COLO668 (cell line): ENCODE measurements around the gene TM9SF4.
A peak's percentile ranks its signal among the peaks of the same experiment; 100 is the strongest.
"Not testable (repeated sequence)": the region's sequence is repeated elsewhere in the genome, so short reads cannot be mapped to it uniquely, and the experiment has no call there.

Experiments
- DNase-seq: peaks from one replicate; lab custom pipeline; 2025; ENCODE audit not compliant: unreplicated experiment; lab: John Stamatoyannopoulos, UW

The TM9SF4 gene

DNA sequence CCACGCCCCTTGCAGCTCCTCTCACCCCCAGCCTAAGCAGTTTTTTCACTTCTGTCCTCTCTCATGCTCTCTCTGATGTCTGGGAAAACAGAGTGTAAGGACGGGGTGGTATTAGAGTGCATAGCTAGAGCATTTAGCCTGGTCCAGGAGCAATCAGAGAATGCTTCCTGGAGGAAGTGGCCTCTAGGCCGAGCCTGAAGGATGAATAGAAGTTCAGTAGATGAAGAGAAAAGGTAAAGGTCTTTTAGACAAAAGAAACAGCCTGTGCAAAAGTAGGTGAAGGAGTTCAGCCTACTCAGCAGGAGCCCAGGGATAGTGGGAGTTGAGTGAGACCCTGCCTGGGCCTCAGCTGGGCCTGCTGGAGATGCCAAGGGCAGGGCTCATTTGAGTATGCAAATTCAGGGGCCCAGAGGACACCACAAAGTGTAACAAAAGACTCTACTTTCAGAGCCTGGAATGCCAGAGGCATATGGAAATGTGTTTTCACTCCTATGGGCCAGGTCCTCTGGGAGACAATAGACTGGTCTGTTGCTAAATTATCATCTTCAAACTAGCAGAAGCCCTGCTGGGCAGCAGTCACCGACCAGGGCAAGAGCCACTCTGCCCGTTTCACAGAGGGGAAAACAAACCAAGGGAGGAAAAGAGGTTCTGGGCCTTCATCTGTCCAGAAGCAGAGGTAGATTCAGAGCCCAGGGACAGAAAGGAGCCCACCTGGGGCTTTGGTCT, 19.7 kb upstream of the TM9SF4 start:
- no peak for DNase-seq

DNA sequence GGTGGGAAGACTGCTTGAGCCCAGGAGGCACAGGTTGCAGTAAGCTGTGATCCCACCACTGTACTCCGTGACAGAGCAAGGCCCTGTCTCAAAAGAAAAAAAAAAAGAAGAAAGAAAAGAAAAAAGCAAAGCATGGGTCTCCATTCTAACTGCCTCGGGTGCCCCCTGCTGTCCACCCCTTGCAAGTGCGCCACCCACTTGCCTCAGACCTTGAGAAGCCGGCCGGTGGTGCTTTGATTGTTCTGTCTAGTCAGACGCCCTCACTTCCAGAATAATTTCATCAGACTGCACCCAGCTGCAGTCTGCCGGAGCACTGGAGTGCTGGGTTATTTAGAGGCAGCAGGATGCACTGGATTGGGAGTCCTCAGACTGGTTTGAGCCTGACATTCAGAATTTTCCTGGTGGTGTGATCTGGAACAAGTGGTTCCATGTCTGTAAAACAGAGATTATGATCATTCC, 17.6 kb upstream of the TM9SF4 start:
- peak; percentile 68 for DNase-seq

DNA sequence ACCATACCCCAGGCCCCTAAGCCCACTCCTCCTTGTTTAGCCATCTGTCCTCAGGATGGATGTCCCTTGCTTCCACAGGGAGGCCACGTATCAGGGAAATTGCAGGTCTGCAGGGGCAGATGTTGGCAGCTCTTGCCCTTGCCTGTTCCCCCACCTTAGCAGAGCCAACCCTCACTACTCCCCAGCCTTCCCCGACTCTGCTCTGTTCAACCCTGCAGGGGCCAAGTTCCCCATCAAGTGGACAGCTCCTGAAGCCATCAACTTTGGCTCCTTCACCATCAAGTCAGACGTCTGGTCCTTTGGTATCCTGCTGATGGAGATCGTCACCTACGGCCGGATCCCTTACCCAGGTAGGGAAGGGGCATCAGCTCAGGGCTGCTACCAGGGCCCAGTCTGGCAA, 10.7 kb upstream of the TM9SF4 start:
- DNase-seq: no peak

DNA sequence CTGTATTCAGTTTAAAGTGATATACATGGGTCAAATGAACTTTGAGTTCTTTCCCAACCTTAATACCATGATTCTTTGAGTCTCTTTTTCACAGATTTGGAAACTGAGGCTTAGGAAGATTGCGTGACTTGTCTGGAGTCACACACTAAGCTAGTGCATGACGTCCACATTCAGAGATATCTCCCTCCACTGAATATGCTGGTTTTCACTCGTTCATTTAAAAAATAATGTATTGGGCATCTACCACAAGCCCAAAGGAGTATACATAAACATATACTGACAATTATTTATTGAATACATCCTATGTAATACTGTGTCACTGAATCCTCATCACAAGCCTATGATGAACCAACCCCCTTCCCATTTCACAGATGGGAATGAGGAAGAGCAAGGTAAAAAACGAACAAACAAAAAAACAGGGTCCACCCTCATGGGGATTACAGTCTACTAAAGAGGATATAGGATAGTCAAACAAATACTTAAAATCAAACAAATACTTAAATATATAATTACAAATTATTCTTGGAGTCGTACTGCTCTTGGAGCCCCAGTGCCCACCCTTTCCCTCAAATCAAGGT, 611 bp upstream of the TM9SF4 start:
- no peak for DNase-seq

DNA sequence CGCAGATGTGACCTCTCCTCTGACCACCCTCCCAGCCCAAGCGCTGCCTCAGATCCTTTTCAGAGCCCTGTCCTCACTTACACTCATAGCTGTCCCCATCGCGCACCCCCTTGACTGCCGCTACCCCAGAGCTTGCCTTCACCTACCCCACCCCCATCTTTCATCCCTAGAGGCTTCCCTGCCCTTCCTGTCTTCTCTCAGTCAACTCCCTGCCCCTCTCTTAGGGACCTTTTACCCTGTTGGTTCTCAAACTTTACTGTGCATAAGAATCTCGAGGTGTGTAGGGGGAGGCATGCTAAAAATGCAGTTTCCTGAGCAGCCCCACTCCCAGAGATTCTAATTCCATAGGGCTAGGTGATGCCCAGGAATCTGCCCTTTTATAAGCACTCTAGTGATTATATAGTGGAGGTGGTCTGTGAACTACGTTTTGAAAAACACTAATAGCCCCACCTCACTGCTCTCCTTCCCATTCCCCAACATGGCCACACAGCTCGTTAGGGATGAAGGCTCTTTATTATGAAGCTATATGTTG, 725 bp downstream of the TM9SF4 start:
- DNase-seq: no peak

DNA sequence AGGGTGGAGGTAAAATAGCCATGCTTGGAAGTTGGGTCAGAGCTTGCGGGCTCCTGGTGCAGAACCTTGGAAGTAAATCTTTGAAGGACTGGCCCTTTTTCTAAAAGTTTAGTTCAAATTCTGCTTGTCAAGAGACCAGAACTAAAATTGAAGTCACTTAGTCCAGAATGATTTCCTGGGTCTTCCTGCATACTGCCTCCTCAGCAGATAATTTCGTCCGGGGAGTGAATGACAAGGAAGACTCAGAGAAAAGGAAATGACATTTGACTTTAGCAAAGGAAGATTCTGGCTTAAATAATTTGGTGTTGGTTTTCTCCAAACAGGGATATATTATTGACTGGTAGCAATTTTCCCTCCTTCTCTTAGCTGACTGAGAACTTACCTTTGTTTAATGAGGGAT, 1.2 kb downstream of the TM9SF4 start:
- no peak for DNase-seq

DNA sequence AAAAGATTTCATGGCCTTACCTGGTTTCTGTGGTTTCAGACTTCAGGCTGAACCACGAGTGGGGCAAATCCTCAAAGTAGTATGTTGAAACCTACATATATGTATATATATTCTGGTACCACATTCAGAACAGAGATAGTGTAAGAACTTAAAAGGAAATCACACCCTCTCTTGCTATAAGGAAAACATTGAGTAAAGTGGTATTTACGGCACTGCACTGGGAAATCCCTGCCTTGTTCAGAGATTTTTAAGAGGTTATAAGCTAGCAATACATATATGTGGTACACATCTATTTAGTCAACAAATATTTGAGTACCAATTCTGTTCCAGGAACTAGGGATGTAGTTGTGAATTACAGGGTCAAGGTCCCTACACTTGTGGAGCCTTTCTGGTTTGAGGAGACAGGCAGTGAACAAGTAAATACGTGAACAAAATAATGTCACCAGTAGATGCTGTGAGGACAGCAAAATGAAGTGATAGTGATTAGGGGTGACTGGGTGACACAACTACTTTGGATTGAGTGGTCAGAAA, 1.7 kb downstream of the TM9SF4 start:
- DNase-seq: no peak

DNA sequence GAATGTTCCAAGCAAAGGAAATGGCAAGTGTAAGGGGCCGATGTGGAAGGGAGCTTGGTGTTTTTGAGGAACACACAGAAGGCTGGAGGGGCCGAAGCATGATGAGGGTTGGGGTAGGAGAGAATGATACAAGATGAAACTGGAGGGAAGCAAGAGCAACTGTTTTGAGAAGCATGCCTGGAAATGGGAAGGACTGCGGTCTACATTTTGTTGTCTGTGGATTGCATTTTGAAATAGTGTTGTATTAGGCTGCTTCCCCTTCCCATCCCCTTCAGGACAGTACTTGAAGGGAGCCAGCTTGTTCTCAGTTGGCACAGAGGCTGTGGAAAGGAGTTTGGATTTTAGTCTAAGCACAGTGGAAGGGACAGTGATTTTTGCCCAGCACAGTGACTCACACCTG, 2.2 kb downstream of the TM9SF4 start:
- no peak for DNase-seq

DNA sequence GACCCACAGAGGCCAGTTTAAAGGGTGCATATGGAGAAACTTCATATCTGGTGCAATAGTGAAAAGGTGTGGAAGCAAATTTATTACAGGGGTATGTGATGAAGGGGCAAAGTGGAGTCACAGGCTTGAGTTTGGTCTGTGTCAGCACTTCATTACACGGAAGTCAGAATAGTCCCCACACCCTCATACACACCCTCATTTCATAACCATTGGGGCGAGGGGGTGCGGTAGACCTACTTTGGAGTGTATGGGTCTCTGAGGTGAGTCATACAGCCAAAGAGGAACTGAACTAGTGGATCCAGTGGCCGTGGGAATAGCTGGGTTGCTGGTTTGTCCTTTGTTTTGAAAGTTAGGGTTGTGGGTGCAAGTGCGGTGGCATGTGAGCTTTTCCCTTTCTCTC, 3.3 kb downstream of the TM9SF4 start:
- no peak for DNase-seq

DNA sequence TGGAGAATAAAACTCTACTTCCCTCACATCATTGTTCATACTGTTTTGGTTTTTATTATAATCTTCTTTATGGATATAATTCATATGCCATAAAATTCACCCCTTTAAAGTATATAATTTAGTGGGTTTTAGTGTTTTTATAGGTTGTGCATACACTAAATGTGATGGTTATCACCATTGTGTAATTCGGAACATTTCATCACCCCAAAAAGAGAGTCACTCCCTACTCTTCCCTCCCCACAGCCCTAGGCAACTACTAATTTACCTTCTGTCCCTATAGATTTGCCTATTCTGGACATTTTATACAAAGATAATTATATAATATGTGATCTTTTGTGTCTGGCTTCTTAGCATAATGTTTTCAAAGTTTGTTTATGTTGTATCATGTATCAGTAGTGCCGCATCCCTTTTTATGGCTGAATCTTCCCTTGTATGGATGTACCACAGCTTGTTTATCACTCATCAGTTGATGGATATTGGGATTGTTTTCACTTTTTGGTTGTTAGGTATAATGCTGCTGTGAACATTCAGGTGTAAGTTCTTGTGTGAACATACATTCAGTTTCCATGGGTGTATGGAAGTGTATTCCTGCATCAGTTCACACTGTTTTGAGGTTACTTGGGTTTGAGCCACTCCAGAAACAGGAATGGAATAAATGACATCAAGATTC, 4.2 kb downstream of the TM9SF4 start:
- no peak for DNase-seq

DNA sequence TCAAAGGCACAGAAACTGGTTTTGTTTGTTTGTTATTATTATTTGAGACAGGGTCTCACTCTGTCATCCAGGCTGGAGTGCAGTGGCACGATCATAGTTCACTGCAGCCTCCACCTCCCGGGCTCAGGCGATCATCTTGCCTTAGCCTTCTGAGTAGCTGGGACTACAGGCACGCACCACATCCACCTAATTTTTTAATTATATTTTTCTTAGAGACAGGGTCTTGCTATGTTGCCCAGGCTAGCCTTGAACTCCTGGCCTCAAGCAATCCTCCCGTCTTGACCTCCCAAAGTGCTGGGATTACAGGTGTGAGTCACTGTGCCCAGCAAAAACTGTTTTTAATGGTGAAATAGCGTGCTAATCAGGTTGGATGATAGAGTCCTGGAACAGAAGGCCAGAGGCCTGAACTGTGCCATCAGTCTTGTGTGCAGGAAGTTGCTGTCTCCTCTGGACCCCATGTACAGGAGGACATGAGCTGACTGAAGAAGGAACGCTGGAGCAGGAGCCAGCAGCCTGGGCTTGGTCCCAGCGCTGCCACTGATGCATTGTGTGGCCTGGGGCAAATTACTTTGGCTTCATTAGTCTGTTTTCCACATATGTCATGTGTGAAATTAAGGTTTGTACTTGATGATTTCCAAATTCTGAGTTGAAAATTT, 4.9 kb downstream of the TM9SF4 start:
- DNase-seq: no peak

DNA sequence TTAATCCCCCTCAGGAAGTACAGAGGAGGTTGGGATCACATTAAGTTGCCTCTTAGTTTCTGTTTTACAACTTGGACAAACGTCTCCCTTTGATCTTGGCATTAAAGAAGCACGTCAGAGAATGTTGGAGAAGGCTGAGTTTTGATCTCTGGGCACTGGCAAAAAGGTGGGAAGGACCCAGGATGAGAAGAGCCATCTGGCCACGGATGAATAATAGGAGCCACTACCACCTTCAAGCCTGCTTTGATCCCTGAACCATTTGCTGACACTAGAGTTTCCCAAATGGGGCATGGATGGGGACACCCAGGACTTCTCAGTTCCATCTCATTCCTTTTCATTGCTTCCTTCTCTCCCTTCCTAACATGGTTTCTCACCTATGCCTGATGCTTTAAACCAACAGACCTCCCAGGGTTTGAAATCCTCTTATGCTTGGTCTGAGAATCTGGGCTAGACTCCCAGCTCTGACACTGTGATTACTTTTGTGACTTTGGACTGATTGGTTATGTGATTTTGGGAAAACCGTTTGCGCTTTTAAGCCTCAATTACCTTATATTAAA, 5.8 kb downstream of the TM9SF4 start:
- DNase-seq: no peak

DNA sequence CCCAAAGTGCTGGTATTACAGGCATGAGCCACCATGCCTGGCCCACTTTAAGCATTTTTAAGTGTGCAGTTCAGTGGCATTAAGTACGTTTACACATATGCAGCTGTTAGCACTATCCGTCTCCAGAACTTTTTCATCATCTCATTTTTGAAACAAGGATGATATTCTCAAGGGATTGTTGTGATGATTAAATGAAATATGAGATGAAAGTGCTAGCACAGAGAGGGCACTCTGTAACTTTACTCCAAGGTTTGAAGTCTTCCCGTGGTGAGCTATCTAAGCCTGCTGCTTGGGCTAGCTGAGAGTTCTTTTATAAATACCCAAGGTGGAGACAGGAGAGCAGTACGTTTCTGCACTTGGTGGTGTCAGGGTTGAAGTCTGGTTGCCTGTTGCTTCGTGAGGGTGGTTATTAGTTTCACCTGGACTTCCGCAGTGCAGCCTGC, 6.6 kb downstream of the TM9SF4 start:
- DNase-seq: no peak

DNA sequence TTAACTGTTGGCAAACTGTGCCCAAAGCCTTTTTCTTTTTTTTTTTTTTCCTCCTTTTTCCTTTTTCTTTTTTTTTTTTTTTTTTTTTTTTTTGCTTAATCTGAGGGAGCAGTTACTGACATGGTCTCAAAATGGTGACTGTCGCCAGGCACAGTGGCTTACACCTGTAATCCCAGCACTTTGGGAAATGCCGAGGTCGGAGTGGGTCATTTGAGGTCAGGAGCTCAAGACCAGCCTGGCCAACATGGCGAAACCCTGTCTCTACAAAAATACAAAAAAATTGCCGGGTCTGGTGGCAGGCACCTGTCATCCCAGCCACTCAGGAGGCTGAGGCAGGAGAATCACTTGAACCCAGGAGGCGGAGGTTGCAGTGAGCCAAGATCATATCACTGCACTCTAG, 7.3 kb downstream of the TM9SF4 start:
- DNase-seq: not testable (repeated sequence)

DNA sequence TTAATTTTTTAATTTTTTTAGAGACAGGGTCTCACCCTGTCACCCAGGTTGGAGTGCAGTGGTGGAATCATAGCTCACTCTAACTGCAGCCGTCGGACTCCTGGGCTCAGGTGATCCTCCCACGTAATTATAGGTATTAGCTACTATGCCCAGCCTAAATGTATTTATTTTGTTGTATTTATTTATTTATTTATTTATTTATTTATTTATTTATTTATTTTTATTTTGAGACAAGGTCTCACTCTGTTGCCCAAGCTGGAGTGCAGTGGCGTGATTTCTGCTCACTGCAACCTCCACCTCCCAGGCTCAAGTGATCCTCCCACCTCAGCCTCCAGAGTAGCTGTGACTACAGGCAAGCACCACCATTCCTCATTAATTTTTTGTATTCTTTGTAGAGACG, 8.9 kb downstream of the TM9SF4 start:
- not testable (repeated sequence) for DNase-seq

DNA sequence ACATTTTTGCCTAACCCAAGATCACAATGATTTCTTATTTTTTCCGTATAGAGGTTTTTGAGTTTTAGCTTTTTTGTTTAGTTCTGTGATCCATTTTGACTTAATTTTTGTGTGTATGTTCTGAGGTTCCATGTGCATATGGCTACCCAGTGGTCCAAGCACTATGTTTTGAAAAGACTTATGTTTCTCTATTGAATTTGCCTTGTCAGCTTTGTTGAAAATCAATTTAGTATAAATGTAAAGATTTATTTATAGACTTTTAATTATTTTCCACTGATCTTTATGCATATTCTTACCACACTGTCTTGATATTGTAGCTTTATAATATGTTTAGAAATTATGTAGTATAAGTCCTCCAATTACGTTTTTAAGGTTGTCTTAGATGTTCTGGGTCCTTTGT, 10.2 kb downstream of the TM9SF4 start:
- no peak for DNase-seq

DNA sequence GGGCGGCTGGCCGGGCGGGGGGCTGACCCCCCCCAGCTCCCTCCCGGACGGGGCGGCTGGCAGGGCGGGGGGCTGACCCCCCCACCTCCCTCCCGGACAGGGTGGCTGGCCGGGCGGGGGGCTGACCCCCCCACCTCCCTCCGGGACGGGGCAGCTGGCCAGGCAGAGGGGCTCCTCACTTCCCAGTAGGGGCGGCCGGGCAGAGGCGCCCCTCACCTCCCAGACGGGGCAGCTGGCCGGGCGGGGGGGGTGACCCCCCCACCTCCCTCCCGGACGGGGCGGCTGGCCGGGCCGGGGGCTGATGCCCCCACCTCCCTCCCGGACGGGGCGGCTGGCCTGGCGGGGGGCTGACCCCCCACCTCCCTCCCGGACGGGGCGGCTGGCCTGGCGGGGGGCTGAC, 12.4 kb downstream of the TM9SF4 start:
- DNase-seq: not testable (repeated sequence)

DNA sequence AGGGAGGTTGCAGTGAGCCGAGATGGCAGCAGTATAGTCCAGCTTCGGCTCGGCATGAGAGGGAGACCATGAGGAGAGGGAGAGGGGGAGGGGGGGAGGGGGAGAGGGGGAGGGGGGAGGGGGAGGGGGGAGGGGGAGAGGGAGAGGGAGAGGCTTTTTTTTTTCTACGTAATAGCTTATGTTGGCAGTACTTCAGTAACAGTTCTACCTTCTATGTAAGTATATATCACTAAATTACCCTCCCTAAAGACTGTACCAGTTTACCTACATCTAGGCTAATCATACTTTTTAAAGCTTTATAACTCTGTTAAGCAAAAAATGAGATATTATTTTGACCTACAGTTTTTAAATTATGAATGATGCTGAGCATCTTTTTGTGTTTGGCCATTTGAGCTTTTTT, 13.6 kb downstream of the TM9SF4 start:
- DNase-seq: no peak

DNA sequence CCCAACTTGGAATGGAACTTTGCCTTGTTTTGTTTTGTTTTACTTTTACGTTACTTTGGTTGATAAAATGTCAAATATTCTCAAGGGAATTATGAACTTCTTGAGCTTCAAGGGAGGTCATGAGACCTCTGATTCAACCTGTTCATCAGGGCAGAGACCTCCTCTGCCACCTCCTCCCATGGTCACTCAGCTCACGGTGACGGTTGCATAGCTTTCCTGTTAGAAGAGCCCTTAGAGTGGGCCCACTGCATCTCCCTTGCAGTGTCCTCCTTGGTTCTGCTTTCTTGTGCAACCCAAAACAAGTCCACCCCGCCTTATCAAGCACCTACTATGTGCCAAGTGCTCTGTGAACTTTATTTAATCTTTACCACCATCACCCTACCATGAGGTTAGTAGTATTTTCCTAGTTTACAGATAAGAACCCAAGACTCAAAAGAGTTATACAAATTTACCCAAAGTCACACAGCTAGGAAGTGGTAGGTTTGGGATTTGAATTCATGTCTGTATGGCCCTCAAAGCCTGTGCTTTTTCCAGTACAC, 15.5 kb downstream of the TM9SF4 start:
- no peak for DNase-seq

DNA sequence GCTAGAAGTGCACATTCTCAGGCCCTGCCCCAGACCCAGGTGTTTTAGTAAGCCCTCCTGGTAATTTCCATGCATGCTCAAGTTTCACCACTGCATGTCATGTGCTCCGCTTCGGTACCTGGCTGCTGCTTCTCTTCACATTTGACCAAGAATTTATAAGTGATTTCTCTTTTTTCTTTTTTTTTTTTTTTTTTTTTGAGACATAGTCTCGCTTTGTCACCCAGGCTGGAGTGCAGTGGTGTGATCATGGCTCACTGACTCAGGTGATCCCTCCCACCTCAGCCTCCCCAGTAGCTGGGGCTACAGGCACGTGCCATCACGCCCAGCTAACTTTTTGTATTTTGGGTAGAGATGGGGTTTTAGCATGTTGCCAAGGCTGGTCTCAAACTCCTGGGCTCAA, 16.0 kb downstream of the TM9SF4 start:
- DNase-seq: no peak

DNA sequence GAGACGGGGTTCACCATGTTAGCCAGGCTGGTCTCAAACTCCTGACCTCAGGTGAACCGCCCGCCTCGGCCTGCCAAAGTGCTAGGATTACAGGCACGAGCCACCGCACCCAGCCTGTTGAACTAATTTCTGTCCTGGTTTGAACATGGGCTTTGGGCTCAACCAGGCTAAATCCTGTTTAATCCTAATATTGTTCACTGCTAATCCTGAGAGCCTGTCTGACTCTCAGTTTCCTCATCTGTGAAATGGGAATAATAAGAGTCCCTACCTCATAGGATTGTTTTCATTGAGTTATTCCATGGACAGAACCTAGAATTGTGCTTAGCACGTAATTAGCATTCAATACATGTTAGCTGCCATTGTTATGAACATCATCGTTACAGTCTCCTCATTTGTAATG, 17.4 kb downstream of the TM9SF4 start:
- no peak for DNase-seq
